Measurements from ENCODE around the gene HDAC9. TPM values are rescaled to one million over a fixed set of nuclear protein-coding genes. Genes with fewer than 3 reads are reported as not detected.

Gene HDAC9
- total RNA-seq, 1 experiment from 2014 or later = 20.3 TPM

DNA sequence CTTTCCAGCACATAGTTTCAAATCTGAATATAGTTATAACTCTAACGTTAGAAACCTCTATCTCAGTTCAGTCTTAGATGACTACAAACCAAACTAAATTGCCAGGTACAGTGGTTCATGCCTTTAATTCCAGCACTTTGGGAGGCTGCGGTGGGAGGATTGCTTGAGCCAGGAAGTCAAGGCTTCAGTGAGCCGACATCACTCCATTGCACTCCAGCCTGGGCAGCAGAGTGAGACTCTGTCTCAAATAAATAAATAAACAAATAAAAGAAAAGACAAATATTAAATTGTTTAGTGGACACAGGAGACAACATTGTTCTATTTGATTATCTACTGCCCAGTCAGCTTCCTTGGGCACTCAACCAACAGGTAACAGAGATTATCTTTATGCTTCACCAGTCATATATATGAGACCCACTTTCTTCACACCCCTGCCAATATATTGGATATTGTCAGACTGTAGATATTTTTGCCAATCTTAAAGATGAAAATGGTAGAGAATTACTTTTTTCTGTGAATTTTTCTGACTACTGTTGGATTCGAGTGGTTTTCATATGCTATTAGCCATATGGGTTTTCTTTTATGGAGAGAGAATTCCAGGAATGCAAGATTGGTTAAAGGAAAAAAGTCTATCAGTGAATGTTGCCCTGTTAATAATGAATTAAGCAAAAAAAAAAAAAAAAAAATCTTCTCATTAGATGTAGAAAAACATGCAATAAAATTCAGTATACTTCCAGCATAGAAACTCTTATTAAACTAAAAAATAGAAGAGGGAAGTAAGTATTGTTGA, 16.0 kb downstream of the HDAC9 start:
- in situ Hi-C loops (cut with HindIII; ENCODE audit: low pct_unique_long_range_greater_than_20kb, low sequenced_read_pairs) = no loop called here
- no peak for DNase-seq (ENCODE audit: low read depth, low spot score)

DNA sequence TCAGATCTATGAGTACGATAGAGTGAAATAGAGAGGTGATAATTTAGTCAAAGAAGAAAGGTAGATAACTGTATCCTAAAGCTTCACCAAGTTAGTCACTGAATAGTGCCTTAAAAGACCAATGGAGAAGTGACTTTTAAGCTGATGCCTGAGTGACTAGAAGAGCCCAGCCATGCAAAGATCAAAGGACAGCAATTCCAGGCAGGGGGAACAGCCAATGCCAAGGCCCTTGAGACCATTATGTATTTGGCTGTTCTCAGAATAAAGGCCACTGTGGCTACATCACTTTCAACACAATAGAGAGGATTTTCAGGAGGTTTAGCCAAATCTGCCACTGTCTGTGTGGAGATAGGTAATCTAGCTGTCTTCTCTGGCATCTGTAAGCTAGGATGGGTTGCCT, 17.8 kb downstream of the HDAC9 start:
- no peak for DNase-seq (ENCODE audit: low read depth, low spot score)

DNA sequence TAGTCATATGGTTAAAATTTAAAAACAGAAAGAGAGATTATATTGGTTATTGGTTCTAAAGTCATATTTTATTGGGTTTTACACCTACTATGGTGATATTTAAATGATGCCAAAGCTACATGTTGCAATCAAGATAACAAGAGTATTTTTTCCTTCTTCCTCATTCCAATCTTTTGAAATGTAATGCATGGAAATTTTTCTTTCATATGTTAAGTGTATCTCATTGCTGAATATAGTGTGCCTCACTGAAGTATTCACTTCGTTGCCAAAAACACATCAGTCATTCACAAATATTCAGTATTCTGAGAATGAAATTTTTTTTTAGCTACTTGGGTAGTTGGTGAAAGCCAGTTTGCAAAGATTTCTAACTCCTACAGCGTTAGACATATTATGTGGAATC, 19.5 kb downstream of the HDAC9 start:
- in situ Hi-C loops (cut with HindIII; ENCODE audit: low pct_unique_long_range_greater_than_20kb, low sequenced_read_pairs) = no loop called here
- no peak for DNase-seq (ENCODE audit: low read depth, low spot score)

More for the DNA sequence above, 17.8 kb downstream of the HDAC9 start:
- in situ Hi-C loops (cut with HindIII; ENCODE audit: low pct_unique_long_range_greater_than_20kb, low sequenced_read_pairs) = no loop called here

DNA sequence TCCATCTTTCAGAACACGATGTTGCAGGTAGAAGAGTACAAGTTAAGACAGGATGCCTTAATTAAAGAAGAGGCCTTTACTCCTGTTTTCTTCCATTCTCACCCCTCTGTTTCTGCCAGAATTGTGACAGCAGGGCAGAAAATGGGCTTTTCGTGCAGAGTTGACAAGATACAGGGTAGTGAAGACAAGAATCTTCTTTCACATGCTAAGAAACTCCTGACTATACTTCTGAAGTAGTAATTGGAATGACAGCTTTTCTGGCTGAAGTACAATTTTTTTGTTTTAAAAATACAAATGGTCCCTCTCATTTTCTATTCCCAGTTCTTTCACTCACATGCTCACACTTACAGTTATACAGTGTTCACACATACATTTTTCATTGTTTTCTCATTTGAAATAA, 22.1 kb downstream of the HDAC9 start:
- in situ Hi-C loops (cut with HindIII; ENCODE audit: low pct_unique_long_range_greater_than_20kb, low sequenced_read_pairs) = no loop called here

DNA sequence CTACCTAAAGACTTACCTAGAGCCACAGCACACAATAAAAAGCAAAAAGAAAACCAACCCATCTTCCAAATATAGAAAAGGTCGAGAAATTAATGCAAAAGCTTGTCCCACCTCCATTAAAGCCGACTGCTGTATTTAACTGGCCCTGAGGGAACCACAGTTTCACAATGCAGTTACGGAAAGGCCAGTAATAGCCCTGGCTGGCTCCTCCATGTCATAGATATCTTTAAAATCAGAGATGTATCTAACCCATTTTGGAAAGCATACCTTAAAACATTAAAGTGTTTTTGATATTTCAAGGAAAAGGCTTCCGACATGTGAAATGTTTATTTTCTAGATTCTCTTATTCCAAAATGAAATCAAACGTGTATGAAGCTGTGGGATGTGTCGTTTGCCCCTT, 23.0 kb downstream of the HDAC9 start:
- no peak for DNase-seq (ENCODE audit: low read depth, low spot score)
- in situ Hi-C loops (cut with HindIII; ENCODE audit: low pct_unique_long_range_greater_than_20kb, low sequenced_read_pairs) = no loop called here

More for the DNA sequence above, 22.1 kb downstream of the HDAC9 start:
- DNase-seq (ENCODE audit: low read depth, low spot score) = no peak

DNA sequence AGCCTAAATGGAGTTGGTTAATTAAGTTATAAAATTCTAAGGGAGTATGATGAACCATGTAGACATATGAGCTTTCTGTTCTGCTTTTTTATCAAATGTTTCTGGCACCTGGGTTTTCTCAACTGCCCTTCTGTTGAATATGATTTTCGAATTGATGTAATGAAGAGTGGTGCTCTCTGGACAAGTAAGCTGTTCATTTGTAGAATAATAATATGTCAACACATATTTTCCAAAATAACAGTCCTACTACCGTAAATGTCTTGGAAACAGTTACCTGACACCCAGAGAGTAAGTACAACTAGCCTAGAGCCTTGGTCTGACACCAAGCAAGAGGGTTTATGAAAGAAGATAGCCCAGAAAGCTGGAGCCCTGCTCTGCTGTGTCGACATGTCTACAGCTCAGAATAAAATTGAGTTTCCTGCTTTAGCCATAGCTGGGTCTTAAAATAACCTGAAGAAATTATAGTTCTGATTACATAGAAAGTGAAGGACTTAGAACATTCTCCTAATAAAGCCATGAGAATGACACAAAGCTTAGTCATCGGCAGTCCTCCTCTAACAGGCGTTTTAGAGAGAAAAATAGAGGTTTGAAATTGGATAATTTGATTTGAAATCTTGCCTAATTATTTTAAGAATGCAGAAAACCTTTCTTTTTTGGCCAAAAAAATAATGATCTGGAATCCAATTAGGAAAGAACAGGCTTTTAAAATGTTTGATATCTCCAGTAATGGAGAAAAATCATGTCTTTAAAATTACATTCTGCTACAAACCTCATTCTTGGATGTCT, 25.1 kb downstream of the HDAC9 start:
- in situ Hi-C loops (cut with HindIII; ENCODE audit: low pct_unique_long_range_greater_than_20kb, low sequenced_read_pairs) = no loop called here
- no peak for DNase-seq (ENCODE audit: low read depth, low spot score)

DNA sequence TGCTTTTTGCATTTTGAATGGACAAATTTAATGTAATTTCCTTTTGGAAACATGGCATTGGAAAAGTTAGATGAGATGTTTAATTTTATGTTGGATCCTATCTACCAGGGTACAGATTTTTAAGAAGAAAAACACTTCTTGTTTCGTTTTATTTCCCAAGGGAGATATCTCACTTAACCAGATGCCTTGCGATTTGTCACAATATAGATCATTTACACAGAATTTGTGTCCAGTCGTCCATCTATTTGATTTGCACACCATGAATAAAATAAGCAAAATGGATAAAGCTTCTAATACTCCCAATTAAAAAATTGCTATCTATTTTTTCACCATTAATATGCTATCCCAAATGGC, 25.7 kb downstream of the HDAC9 start:
- no peak for DNase-seq (ENCODE audit: low read depth, low spot score)
- in situ Hi-C loops (cut with HindIII; ENCODE audit: low pct_unique_long_range_greater_than_20kb, low sequenced_read_pairs) = no loop called here

DNA sequence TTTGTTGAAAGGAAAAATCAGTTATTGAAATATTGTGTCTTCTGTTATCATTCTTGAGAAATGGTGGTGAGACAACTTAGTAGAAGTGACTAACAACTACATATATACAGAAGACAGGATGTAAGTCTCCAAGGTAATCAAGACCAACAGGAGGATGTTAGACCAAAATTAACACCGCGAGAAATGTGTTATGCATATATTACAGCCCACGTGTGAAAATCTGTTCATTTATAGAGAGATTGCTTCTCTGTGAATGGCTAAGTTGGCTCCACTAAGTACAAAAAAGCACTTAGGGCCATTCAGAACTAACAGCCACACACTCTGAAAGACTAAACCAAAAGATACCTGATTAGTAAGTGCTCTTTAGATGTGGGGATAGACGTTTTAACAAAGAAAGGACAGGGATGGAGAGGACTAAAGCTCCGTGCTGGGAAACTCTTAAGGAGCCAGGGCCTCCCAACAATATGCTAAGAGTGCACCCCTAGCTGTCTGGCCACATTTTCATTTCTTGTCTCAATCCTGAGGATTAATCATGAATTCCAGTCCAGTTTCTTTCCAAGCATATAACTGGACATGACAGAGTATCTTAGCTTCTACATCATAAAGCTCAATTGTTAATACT, 26.5 kb downstream of the HDAC9 start:
- in situ Hi-C loops (cut with HindIII; ENCODE audit: low pct_unique_long_range_greater_than_20kb, low sequenced_read_pairs) = no loop called here
- no peak for DNase-seq (ENCODE audit: low read depth, low spot score)

DNA sequence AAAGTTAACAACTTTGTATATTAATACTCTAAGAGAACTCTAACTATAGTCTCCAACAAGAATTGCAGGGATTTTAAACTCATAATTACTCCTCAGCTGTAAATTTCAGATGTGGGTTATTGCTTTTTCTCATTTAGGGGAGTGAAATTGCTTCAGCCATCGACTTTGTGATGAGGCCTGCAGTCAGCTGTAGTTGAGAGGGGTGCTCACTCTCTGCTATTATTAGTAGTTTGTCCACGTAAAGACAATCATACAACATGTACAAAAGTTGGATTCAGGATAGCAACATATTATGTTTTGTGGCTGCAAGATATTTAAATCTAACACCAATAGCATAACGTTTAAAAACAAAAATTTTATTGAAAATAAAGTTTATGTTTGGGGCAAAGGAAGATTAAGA, 28.7 kb downstream of the HDAC9 start:
- no peak for DNase-seq (ENCODE audit: low read depth, low spot score)
- in situ Hi-C loops (cut with HindIII; ENCODE audit: low pct_unique_long_range_greater_than_20kb, low sequenced_read_pairs) = no loop called here

DNA sequence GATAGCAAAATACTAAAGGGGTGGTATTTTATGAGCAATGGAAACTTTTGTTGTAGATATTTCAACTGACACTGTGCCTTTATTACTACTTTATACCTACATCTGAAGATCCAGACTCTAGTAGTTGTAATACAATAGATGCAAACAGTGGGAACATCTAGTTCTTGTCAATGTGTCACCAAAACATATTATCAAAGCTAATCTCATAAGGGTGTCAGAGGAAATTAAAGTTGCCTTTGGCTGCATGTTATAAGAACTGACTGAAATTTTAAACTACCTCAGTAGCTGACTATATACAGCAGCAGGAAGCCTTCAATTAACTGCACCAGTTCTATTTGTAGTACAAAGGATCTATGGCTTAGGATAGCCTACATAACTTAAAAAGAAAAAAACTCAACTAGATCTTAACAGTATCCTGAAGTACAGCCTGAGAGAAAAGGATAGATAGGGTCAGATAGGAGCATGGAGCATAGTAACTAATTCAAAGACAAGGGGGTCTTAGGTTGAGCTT, 30.9 kb downstream of the HDAC9 start:
- no peak for DNase-seq (ENCODE audit: low read depth, low spot score)
- in situ Hi-C loops (cut with HindIII; ENCODE audit: low pct_unique_long_range_greater_than_20kb, low sequenced_read_pairs) = no loop called here

DNA sequence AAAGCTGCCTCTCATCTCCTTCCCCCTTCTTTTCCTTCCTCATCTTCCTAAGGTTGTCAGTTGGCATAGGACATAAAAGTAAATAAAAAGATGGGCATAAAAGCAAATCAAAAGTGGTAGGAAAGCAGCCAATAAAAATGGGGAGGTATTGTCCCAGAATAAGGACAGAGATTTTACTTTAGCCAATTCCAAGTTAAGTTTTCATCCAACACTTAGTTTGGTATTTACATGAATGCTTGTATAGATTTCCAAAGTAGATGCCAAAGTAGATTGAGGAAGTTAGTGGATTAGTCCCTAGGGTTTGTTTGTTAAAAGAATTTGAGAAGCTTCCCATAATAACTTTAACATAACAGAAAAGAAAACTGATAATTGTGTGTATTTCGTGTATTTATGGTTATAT, 33.7 kb downstream of the HDAC9 start:
- in situ Hi-C loops (cut with HindIII; ENCODE audit: low pct_unique_long_range_greater_than_20kb, low sequenced_read_pairs) = no loop called here

DNA sequence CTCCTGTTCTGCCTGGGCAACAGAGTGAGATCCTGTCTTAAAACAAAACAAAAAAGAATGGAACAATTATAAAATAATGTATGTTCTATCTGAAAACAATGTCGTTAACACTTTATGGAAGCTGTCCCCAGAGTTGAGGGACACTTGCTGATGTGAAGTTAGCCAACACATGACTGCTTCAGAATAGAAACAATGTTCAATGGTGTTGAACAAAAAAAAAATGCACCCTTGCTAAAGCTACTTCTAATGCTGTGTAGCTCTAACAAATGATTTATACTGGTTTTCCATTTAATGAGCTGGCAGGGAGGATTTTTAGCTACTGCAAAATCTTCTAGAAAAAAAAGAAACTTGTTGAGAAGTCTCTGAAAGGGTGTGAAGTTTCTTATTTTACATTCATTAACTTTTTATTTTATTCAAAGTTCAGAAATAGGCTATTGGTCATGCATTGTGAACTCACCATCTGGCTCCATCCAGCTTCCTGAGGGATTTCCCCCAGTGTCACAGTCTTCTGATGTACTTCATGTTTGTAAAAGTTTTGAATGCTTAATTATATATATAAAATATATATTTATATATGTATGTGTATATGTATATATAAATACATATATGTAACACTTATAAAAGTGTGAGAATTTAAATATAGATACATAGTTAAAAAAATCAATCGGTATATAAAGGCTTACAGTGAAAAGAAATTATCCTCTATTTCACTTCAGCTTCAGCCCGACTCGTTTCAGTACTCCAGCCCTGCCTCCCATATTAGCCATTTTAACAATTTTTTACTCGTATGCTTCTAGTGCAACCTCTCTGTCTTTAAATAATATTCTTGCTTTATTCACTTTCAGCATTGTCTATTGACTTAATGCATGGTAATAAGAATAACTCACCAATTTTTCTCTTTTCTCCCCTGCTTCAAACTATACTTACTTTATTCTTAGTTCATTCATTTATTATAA, 35.0 kb downstream of the HDAC9 start:
- in situ Hi-C loops (cut with HindIII; ENCODE audit: low pct_unique_long_range_greater_than_20kb, low sequenced_read_pairs) = no loop called here
- DNase-seq (ENCODE audit: low read depth, low spot score) = no peak

More for the DNA sequence above, 33.7 kb downstream of the HDAC9 start:
- no peak for DNase-seq (ENCODE audit: low read depth, low spot score)

DNA sequence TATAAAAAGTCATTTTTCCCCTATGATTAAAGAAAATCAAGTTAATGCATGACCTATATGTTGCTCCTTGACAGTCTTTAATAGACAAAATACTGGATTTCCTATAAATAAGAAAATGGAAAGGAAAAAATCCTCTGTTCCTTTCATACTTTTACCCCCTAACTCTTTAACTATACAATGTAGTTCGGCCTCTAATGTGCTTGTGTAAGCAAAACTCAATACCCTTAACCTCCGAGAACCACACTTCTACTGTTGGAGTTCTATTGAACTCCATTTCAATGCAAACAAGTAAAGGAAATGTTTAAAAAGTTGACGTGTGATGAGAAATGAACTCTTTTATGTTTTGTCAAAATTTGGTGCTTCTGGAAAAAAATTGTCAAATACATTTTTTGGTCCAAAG, 36.0 kb downstream of the HDAC9 start:
- DNase-seq (ENCODE audit: low read depth, low spot score) = no peak
- in situ Hi-C loops (cut with HindIII; ENCODE audit: low pct_unique_long_range_greater_than_20kb, low sequenced_read_pairs) = no loop called here

DNA sequence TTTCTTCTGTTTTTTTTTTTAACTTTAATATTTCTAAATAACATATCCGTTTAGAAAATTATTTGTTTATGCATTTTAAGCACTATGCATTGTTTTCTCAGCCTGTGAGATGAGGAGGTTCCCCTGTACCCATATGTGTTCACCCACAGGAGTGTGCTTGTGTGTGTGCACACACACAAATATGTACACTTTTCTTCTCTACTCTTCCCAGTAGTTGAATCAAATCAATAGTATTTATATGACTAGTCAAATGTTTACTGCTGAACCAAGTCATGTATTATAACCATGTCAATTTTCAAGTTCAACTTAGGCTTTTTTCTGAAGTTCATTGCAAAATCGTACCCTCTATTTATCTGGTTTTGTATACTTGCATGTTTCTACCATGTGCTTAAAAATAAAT, 37.3 kb downstream of the HDAC9 start:
- in situ Hi-C loops (cut with HindIII; ENCODE audit: low pct_unique_long_range_greater_than_20kb, low sequenced_read_pairs) = no loop called here
- DNase-seq (ENCODE audit: low read depth, low spot score) = no peak

DNA sequence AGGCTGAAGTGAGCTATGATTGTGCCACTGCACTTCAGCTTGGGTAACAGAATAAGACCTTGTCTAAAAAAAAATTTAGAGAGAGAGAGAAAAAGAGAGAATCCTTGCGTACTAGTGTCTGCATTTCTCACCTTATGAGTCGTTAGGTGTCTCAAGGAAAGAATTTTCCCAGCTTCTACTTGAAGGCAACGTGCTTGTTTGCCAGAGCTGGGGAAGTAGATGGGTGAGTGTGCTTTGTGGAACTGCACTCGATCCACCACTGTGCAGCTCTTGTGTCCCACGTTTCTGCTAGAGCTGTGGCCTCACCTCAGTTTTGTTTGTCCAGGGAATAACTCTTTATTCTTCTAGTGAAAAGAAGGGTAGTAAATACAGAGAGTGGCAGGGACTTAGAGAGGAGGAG, 38.9 kb downstream of the HDAC9 start:
- in situ Hi-C loops (cut with HindIII; ENCODE audit: low pct_unique_long_range_greater_than_20kb, low sequenced_read_pairs) = no loop called here
- DNase-seq (ENCODE audit: low read depth, low spot score) = no peak

DNA sequence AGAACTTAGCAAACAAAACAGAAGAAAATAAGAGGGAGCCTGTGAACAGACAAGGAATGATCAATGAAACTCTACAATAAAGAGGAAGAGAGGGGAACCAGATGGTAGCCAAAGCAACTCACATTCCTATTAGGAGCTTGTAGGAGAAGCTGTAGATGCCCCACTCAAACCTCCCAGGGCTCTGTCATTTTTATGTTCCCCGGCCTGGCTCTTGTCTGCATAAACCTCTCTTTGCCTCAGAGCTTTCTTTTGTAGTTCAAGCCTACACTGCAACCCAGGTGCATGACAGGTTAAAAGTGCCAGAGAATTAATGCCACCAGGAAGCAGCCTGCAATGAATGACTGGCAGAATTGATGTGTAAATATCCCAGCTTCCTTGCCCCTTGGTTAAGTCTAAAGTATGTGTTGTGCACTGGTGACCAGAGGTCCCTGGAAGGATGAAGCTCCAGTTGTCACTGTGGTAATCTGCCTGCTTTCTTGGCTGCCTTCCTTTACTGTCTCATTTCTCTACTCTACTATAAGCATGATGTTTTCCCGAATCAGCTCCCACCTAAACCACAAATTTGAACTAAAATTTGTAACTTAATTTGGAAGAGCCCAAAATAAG, 40.4 kb downstream of the HDAC9 start:
- in situ Hi-C loops (cut with HindIII; ENCODE audit: low pct_unique_long_range_greater_than_20kb, low sequenced_read_pairs) = no loop called here
- DNase-seq (ENCODE audit: low read depth, low spot score) = no peak

DNA sequence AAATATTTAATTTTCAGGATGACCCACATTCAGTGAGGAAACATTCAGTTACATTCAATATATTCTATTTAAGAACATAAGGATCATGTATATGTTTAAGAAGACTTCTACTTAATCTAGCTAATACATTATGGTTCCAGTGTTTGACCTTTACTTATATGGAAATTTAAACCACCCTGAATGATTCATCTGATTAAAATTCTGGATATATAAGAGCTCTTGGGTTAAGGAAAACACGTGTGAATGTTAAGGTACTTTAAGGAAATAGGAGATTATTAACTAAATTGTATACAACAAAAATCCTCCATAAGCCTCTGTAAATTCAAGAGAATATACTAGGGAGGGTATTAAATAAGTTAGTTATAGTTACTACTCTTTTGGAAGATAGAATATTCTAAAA, 40.9 kb downstream of the HDAC9 start:
- DNase-seq (ENCODE audit: low read depth, low spot score) = no peak
- in situ Hi-C loops (cut with HindIII; ENCODE audit: low pct_unique_long_range_greater_than_20kb, low sequenced_read_pairs) = no loop called here

Data from SK-MEL-5 (cell line).